ENCODE data around the gene CALHM2.
"Not testable (repeated sequence)": the region's sequence is repeated elsewhere in the genome, so short reads cannot be mapped to it uniquely, and the experiment has no call there.

Gene CALHM2

DNA sequence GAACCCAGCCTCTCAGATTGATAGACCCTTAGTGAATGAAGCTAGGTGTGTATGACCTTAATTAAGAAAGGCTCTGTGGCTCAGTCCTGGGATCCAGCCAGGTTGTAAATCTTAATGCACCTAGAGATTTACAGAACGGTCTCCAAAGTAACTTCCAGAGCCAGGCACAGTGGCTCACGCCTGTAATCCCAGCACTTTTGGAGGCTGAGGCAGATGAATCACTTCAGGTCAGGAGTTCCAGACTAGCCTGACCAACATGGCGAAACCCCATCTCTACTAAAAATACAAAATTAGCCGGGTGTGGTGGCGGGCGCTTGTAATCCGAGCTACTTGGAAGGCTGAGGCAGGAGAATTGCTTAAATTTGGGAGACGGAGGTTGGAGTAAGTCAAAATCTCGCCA lies 24.3 kb downstream of the CALHM2 start:
- no peak for DNase-seq (ENCODE audit: low spot score in 2 of 2)
- H3K27ac Mint-ChIP-seq, result peak overlapping the region; percentile 81
- H3K4me3 Mint-ChIP-seq, result no peak overlapping the region
- ATAC-seq, result no peak
- peaks cover 16% of the 10 kb centered on the region for H3K4me1 Mint-ChIP-seq
- peaks cover 100% of the 10 kb centered on the region for H3K36me3 Mint-ChIP-seq
- H3K9me3 Mint-ChIP-seq, result no peaks in the 10 kb centered on the region

DNA sequence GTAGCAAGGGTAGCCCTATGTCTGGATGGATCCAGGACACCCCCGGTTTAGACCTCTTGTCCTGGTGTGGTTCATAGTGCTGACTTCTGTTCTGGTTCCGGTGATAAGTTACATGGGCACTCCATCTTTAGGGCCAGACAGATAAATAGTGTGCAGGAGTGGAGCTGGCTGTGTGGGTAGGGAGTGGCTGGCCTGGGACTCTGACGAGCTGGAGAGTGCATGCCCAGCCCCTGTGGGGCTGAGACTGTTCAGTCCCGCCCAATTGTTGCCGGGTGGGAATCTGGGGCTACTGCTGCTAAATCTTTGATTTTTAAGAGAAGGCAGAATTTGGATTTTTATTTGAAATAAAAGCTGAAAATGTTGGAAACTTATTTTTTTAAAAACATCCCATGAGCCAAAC lies 28.4 kb downstream of the CALHM2 start:
- Mint-ChIP-seq H3K9me3 (no peaks in the 10 kb centered on the region), H3K36me3 (peaks cover 100% of the 10 kb centered on the region), H3K27ac (peak overlapping the region; percentile 35), H3K4me1 (peaks cover 5% of the 10 kb centered on the region), H3K4me3 (no peak overlapping the region)
- DNase-seq (ENCODE audit: low spot score in 2 of 2) (no peak), ATAC-seq (no peak)

DNA sequence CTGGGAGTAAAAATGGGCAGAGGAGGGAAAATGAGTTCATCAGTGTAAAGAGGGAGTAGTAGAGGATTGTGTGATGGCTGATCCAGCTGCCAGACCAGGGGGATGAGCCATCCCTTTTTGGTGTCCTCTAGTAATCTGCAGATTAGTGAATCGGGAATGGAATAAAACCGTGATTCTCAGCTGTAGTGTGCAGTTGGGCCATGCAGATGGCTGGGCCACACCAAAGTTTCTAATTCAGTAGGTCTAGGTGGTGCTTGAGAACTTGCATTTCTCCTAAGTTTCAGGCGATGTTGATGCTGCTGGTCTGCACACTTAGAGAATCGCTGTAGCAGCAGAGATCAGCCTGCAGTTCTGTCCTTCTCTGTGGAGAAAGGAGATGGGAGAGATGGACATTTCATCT lies 33.1 kb downstream of the CALHM2 start:
- H3K4me1 Mint-ChIP-seq, result no peaks in the 10 kb centered on the region
- no peak for DNase-seq (ENCODE audit: low spot score in 2 of 2)
- H3K4me3 Mint-ChIP-seq, result no peak overlapping the region
- H3K36me3 Mint-ChIP-seq, result peaks cover 100% of the 10 kb centered on the region
- H3K27ac Mint-ChIP-seq, result no peak overlapping the region
- no peaks in the 10 kb centered on the region for H3K9me3 Mint-ChIP-seq
- no peak for ATAC-seq

DNA sequence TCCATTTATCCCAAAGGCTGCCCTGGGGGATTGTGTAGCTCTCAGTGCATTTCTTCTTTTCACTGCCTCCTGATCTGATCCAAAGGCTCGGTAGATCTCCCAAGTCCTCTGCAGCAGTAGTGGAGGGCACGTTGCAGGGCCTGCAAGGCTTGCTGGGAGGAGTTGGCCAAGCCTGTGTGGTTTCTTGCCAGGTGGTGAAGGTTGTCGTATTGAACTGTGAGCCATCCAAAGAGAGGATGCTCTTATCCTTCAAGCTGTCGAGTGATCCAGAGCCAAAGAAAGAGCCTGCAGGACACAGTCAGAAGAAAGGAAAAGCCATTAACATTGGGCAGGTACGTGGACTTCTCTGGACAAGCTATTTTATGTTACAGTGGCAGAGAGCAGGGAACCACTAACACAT lies 34.6 kb downstream of the CALHM2 start:
- Mint-ChIP-seq H3K4me1 (no peaks in the 10 kb centered on the region), H3K36me3 (peaks cover 100% of the 10 kb centered on the region), H3K27ac (no peak overlapping the region), H3K4me3 (no peak overlapping the region), H3K9me3 (no peaks in the 10 kb centered on the region)
- DNase-seq (ENCODE audit: low spot score in 2 of 2) (no peak), ATAC-seq (no peak)

DNA sequence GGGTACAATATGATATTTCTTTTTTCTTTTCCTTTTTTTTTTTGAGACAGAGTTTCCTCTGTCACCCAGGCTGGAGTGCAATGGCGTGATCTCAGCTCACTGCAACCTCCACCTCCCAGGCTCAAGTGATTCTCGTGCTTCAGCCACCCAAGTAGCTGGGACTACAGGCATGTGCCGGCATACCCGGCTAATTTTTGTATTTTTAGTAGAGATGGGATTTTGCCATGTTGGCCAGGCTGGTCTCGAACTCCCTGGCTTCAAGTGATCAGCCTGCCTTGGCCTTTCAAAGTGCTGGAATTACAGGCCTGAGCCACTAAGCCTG lies 35.1 kb downstream of the CALHM2 start:
- not testable (repeated sequence) for H3K4me1 Mint-ChIP-seq; ATAC-seq; H3K9me3 Mint-ChIP-seq; DNase-seq (ENCODE audit: low spot score in 2 of 2); H3K4me3 Mint-ChIP-seq
- Mint-ChIP-seq H3K27ac (peak overlapping the region; percentile 60), H3K36me3 (peaks cover 100% of the 10 kb centered on the region)

DNA sequence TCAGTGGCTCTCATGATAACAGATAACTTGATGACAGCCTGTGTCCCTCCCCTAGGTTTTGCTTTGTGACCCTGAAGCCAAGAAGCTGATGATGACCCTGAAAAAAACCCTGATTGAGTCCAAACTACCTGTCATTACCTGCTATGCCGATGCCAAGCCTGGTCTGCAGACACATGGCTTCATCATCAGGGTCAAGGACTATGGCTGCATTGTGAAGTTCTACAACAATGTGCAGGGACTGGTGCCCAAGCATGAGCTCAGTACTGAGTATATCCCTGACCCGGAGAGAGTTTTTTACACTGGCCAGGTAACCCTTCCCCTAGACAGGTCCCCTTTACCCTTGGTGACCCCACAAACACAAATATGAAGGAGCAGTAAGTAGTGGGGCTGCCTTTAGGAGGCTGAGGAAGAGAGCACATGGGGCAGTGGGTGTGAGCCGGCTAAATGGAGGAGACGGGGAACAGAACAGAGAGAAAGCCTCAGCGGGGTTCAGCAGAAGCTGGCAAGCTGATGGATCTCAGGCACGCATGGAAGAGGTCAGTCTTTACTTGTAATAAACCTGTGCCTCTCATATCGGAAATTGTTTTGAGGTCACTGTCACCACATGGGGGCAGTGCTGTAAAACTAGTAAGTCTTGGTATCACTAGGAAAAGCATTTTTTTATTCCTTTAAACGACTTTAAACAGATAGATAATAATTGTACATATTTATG lies 35.6 kb downstream of the CALHM2 start:
- no peak overlapping the region for H3K4me3 Mint-ChIP-seq
- peaks cover 100% of the 10 kb centered on the region for H3K36me3 Mint-ChIP-seq
- H3K4me1 Mint-ChIP-seq, result no peaks in the 10 kb centered on the region
- peak overlapping the region; percentile 60 for H3K27ac Mint-ChIP-seq
- peak; percentile 25 to 68 for DNase-seq (ENCODE audit: low spot score in 2 of 2)
- peak; percentile 55 for ATAC-seq
- H3K9me3 Mint-ChIP-seq, result no peaks in the 10 kb centered on the region

DNA sequence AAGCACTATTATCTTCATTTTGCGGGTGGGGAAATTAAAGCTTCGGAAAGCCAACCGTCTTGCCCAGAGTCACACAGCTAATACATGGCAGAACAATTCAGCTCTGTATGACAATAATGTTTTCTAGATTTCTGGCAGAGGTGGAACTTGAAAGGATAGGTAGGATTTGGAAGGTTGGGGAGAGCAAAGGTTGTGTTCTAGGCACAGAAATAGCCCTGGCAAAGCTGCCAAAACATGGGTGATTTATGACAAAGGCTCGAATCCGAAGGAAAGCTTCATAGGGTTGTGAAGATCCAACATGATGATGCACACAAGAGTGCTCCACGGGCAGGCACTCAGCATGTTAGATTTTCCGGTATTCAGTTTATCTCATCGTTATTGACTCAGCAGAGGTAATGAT lies 36.6 kb downstream of the CALHM2 start:
- H3K27ac Mint-ChIP-seq, result peak overlapping the region; percentile 60
- ATAC-seq, result no peak
- no peak overlapping the region for H3K4me3 Mint-ChIP-seq
- peaks cover 100% of the 10 kb centered on the region for H3K36me3 Mint-ChIP-seq
- DNase-seq (ENCODE audit: low spot score in 2 of 2), result no peak
- no peaks in the 10 kb centered on the region for H3K4me1 Mint-ChIP-seq
- H3K9me3 Mint-ChIP-seq, result no peaks in the 10 kb centered on the region

DNA sequence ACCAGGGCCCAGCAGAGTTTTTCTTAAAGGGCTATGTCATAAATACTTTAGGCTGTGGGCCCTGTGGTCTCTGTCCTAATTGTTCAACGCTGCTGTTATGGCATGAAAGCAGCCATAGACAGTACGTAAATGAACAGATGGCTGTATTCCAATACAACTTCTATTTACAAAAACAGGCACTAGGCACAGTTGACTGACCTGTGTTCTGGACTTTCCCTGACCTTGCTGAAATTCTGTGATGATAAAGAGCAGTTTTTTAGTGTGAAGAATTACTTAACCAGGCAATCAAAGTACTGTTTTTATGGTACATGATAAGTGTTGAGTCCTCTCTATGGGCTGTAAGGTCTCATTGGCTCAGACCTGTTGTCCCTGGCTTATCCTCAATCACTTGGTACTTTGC lies 38.6 kb downstream of the CALHM2 start:
- no peaks in the 10 kb centered on the region for H3K4me1 Mint-ChIP-seq
- no peaks in the 10 kb centered on the region for H3K9me3 Mint-ChIP-seq
- H3K36me3 Mint-ChIP-seq, result peaks cover 100% of the 10 kb centered on the region
- no peak for ATAC-seq
- DNase-seq (ENCODE audit: low spot score in 2 of 2), result no peak
- no peak overlapping the region for H3K4me3 Mint-ChIP-seq
- H3K27ac Mint-ChIP-seq, result no peak overlapping the region

DNA sequence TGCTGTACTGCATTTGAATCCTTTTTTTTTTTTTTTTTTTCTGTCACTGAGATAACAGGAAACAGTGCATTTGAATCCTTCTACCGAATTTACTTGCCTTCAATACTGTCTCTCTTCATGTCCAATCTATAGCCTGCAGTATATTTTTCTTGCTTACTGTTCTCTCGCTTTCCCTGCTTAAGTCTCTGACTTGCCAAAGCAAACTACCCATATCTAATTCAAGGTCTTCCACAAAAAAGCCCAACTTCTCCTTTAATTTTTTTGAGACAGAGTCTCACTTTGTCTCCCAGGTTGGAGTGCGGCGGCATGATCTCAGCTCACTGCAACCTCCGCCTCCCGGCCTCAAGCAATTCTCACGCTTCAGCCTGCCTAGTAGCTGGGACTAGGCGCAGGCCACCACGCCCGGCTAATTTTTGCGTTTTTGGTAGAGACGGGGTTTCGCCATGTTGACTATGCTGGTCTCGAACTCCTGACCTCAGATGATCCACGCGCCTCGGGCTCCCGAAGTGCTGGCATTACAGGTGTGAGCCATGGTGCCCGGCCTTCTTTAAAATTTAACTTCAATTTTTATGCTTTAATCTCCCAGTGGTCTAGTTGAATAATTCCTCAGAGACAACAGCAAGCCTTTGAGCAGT lies 54.9 kb downstream of the CALHM2 start:
- Mint-ChIP-seq H3K36me3 (peaks cover 74% of the 10 kb centered on the region), H3K4me1 (peaks cover 52% of the 10 kb centered on the region), H3K4me3 (peak overlapping the region; percentile 100), H3K9me3 (no peaks in the 10 kb centered on the region), H3K27ac (peak overlapping the region; percentile 99)
- no peak for ATAC-seq
- DNase-seq (ENCODE audit: low spot score in 2 of 2), result no peak

DNA sequence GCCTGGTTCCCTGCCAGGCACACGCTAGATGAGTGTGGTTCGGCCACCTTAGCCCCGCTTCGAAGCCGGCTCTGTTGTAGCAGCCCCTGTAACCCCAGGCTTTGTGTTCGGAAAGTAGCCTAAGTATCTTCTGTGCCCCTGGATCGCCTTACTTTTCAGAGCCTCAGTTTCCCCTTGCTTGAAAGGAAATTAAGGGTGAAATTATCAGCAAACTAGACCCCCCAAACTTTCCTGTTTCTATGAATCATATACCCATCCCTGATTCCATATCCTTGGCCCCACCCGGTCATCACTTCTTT lies 55.4 kb downstream of the CALHM2 start:
- Mint-ChIP-seq H3K9me3 (no peaks in the 10 kb centered on the region), H3K4me3 (peak overlapping the region; percentile 100), H3K27ac (peak overlapping the region; percentile 99), H3K36me3 (peaks cover 74% of the 10 kb centered on the region), H3K4me1 (peaks cover 52% of the 10 kb centered on the region)
- DNase-seq (ENCODE audit: low spot score in 2 of 2) (no peak), ATAC-seq (no peak)

All from stimulated activated effector memory CD8-positive, alpha-beta T cell treated with anti-CD3 and anti-CD28 coated beads, Interleukin-12 subunit alpha, Interleukin-12 subunit beta, amount 100 ng/mL, for 72 hours (primary cell).